IPS-18a (cell line): ENCODE data around the gene BMPER.

ENCODE experiments used
- H3K27ac ChIP-seq: one replicate; pipeline ENCODE4 v1.5.1; 2013; ENCODE audit warnings: low read length
- H3K27me3 ChIP-seq: one replicate; pipeline ENCODE4 v1.6.1; 2013; ENCODE audit warnings: mild to moderate bottlenecking, low read length; ENCODE audit not compliant: control insufficient read depth, insufficient read depth
- H3K36me3 ChIP-seq: one replicate; pipeline ENCODE4 v1.6.1; 2013; ENCODE audit warnings: low read depth, low read length; ENCODE audit not compliant: control insufficient read depth
- H3K4me1 ChIP-seq: one replicate; pipeline ENCODE4 v1.6.1; 2013; ENCODE audit warnings: low read depth, low read length; ENCODE audit not compliant: control insufficient read depth
- H3K4me3 ChIP-seq: one replicate; pipeline ENCODE4 v1.5.1; 2013; ENCODE audit warnings: low read length
- H3K9ac ChIP-seq: one replicate; pipeline ENCODE4 v1.6.1; 2013; ENCODE audit warnings: mild to moderate bottlenecking, low read length, moderate library complexity
- H3K9me3 ChIP-seq: one replicate; pipeline ENCODE4 v1.6.1; 2013; ENCODE audit warnings: low read depth, low read length; ENCODE audit not compliant: control insufficient read depth

Gene BMPER

DNA sequence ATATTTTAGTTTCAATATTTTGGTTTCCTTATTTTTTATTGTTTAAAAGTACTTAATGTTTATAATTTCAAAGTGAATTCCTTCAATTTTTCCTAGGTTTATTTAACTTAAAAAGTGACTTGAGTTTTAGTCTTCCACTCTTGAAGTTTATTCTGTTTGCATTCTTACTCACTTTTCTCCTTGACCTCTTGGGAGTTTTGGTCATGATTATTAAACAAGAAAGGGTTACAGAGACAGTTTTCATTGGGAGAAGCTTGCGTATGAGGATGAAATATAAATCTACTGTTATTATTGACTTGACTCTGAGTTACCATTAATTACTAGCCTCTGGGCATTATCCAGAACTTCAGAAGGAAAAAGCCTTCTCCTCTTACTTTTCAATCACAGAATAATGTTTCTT is 216.0 kb downstream of the BMPER start:
- Histone ChIP-seq H3K27me3 (no peaks in the 10 kb centered on the region), H3K9me3 (peaks cover 15% of the 10 kb centered on the region), H3K4me1 (no peaks in the 10 kb centered on the region), H3K4me3 (no peak overlapping the region), H3K36me3 (no peaks in the 10 kb centered on the region), H3K27ac (no peak overlapping the region), H3K9ac (no peak overlapping the region)

GRCh38 chr7:34123316-34123715 is 218.0 kb downstream of the BMPER start:
- Histone ChIP-seq H3K9ac (no peak overlapping the region), H3K27me3 (no peaks in the 10 kb centered on the region), H3K36me3 (no peaks in the 10 kb centered on the region), H3K9me3 (peaks cover 15% of the 10 kb centered on the region), H3K4me1 (no peaks in the 10 kb centered on the region), H3K4me3 (no peak overlapping the region), H3K27ac (no peak overlapping the region)

DNA sequence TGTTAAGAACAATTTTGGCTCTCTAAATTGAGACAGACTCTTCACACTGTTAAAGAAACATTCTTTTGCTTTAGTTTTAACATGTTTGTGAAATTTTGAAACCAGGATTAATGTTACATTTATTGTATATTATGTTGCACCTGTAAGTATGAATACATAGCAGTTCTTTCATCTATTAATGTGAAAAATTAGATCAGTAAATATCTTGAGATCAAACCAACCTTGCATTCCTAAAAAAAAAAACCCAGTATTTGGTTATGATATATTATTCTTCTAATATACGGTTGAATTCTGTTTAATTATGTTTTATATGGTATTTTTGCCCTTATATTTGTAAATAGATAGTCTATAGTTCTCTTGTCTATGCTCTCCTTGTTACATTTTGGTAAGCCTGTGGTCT is 219.4 kb downstream of the BMPER start:
- Histone ChIP-seq H3K27me3 (no peaks in the 10 kb centered on the region), H3K36me3 (no peaks in the 10 kb centered on the region), H3K9ac (no peak overlapping the region), H3K4me1 (no peaks in the 10 kb centered on the region), H3K27ac (no peak overlapping the region), H3K4me3 (no peak overlapping the region), H3K9me3 (peaks cover 15% of the 10 kb centered on the region)

GRCh38 chr7:34128762-34129161 is 223.4 kb downstream of the BMPER start:
- Histone ChIP-seq H3K4me3 (no peak overlapping the region), H3K27me3 (no peaks in the 10 kb centered on the region), H3K27ac (no peak overlapping the region), H3K4me1 (no peaks in the 10 kb centered on the region), H3K9me3 (peaks cover 15% of the 10 kb centered on the region), H3K9ac (no peak overlapping the region), H3K36me3 (no peaks in the 10 kb centered on the region)

DNA sequence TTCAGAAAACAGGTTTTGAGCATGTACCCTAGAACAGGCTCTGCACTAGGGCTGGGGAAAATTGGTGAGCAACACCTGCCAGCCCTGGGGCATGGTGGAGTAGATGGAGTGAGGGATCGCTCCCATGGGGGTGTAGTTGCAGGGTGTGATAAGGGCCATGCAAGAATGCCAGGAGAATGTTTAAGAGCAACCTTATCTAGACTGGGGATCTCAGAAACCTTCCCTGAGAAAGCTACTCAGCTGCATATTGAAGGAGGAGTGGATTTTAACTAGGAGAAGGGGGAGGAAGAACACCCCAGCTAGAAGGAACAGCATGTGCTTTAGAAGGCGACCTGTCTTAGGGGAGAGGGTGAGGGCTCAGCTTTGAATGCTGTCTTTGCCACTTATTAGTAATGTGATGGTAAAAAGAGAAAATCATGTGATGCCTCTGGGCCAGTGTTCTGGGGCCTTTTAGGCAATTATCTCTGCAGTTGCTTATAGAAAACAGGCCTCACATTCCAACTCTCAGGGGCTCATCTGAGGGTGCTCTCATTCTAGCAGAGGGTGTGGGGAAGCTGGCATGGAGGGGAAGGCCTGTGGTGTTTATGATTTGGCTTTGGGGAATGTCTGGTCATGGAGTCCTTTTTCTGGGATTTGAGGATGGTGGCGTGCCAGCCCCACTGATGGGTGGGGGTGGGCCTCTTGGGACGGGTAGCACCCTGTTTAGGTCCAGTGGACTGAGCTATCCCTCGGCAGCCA is 225.4 kb downstream of the BMPER start:
- no peaks in the 10 kb centered on the region for H3K4me1 ChIP-seq
- H3K36me3 ChIP-seq: no peaks in the 10 kb centered on the region
- H3K4me3 ChIP-seq: no peak overlapping the region
- no peak overlapping the region for H3K27ac ChIP-seq
- H3K9me3 ChIP-seq: peaks cover 2% of the 10 kb centered on the region
- H3K9ac ChIP-seq: no peak overlapping the region
- H3K27me3 ChIP-seq: no peaks in the 10 kb centered on the region

GRCh38 chr7:34131371-34131770 is 226.0 kb downstream of the BMPER start:
- Histone ChIP-seq H3K27me3 (no peaks in the 10 kb centered on the region), H3K9ac (no peak overlapping the region), H3K4me3 (no peak overlapping the region), H3K4me1 (no peaks in the 10 kb centered on the region), H3K27ac (no peak overlapping the region), H3K9me3 (no peaks in the 10 kb centered on the region), H3K36me3 (no peaks in the 10 kb centered on the region)

GRCh38 chr7:34133356-34133982 is 228.1 kb downstream of the BMPER start:
- no peak overlapping the region for H3K4me3 ChIP-seq
- no peak overlapping the region for H3K27ac ChIP-seq
- no peak overlapping the region for H3K9ac ChIP-seq
- H3K4me1 ChIP-seq: peaks cover 4% of the 10 kb centered on the region
- H3K27me3 ChIP-seq: no peaks in the 10 kb centered on the region
- no peaks in the 10 kb centered on the region for H3K9me3 ChIP-seq
- no peaks in the 10 kb centered on the region for H3K36me3 ChIP-seq

GRCh38 chr7:34133983-34134782 is 228.8 kb downstream of the BMPER start:
- Histone ChIP-seq H3K4me3 (no peak overlapping the region), H3K36me3 (no peaks in the 10 kb centered on the region), H3K27ac (no peak overlapping the region), H3K27me3 (no peaks in the 10 kb centered on the region), H3K9me3 (no peaks in the 10 kb centered on the region), H3K4me1 (peaks cover 5% of the 10 kb centered on the region), H3K9ac (no peak overlapping the region)

DNA sequence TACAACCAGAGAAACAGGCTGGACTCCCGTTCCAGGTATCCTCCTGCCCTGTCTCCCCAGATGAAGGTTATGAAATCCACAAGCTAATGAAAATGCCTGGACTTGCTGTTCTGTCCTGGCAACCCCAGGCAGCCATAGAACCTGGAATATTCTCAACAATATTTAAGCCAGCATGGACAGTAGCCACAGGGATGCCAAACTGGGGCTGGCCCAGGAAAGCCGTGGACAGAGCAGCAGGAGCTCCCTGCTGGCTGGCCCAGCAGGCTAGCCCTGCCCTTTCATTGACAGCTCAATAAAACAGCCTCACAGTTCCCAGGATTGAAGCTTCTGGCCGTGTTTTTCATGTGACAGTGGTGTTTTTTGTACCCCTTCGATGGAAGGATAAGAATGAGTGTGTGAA is 230.6 kb downstream of the BMPER start:
- H3K4me3 ChIP-seq: no peak overlapping the region
- H3K9ac ChIP-seq: no peak overlapping the region

GRCh38 chr7:34136698-34137097 is 231.4 kb downstream of the BMPER start:
- Histone ChIP-seq H3K4me1 (peaks cover 12% of the 10 kb centered on the region), H3K4me3 (no peak overlapping the region)

More for the DNA sequence above, 230.6 kb downstream of the BMPER start:
- no peaks in the 10 kb centered on the region for H3K36me3 ChIP-seq
- H3K27ac ChIP-seq: no peak overlapping the region
- H3K9me3 ChIP-seq: no peaks in the 10 kb centered on the region
- H3K4me1 ChIP-seq: peaks cover 12% of the 10 kb centered on the region
- no peaks in the 10 kb centered on the region for H3K27me3 ChIP-seq

DNA sequence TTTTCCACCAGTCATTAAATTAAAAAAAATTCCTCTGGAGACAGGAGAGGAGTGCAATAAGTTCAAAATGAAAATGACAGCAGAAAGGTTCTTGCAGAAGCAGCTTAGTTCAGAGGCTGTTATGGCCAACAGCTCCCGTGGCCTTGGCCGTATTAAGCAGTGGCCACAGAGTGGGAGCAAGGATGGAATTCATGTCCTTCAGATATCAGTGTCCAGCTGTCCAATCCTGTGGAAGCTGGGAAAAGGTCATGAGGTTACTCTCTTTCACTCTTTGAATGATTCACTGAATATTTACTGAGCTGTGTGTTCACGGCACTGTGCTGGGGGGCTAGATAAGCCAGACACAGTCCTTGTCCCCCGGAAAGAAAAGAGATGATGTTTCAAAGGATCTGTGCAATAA is 231.8 kb downstream of the BMPER start:
- no peak overlapping the region for H3K9ac ChIP-seq
- no peaks in the 10 kb centered on the region for H3K36me3 ChIP-seq
- H3K27me3 ChIP-seq: no peaks in the 10 kb centered on the region
- H3K27ac ChIP-seq: no peak overlapping the region
- no peaks in the 10 kb centered on the region for H3K9me3 ChIP-seq
- H3K4me1 ChIP-seq: peaks cover 12% of the 10 kb centered on the region
- H3K4me3 ChIP-seq: no peak overlapping the region

More at GRCh38 chr7:34136698-34137097, 231.4 kb downstream of the BMPER start:
- Histone ChIP-seq H3K27me3 (no peaks in the 10 kb centered on the region), H3K9ac (no peak overlapping the region), H3K9me3 (no peaks in the 10 kb centered on the region), H3K27ac (no peak overlapping the region), H3K36me3 (no peaks in the 10 kb centered on the region)
